MCF 10A (cell line): ENCODE data around the gene TRNP1. TPM values are rescaled to one million over a fixed set of nuclear protein-coding genes. Genes with fewer than 3 reads are reported as not detected.

Source experiments
- BruUV-seq: library from RNA; stranded (reverse); fragments of 400-500 nt; replicated peaks from 2 replicates; lab custom pipeline; 2021; lab: Mats Ljungman, UMichigan
- CTCF ChIA-PET: fragments of 300-600 bp; sonication (Branson Sonifier 250); formaldehyde crosslinking; extraction: SDS; loops from one replicate; lab custom pipeline; 2021; ENCODE audit warnings: antibody characterized with exemption, inconsistent platforms; lab: Yijun Ruan, JAX
- POLR2A ChIA-PET: fragments of 300-600, 350-650 bp; sonication (Branson Sonifier 250); formaldehyde crosslinking; extraction: SDS; loops from one replicate; lab custom pipeline; 2020; ENCODE audit warnings: antibody characterized with exemption, inconsistent platforms; lab: Yijun Ruan, JAX
- DNase-seq: peaks from one replicate; pipeline ENCODE4 v3.0.0-alpha.2; 2018; ENCODE audit not compliant: unreplicated experiment
- H3K27ac Mint-ChIP-seq: one replicate; pipeline ENCODE4 v1.8.0; 2022; ENCODE audit warnings: mild to moderate bottlenecking, low read depth, mixed read lengths; ENCODE audit not compliant: unreplicated experiment
- H3K27me3 Mint-ChIP-seq: one replicate; pipeline ENCODE4 v1.8.0; 2022; ENCODE audit warnings: mixed read lengths; ENCODE audit not compliant: insufficient read depth, unreplicated experiment
- H3K36me3 Mint-ChIP-seq: one replicate; pipeline ENCODE4 v1.8.0; 2022; ENCODE audit warnings: mild to moderate bottlenecking, moderate library complexity, mixed read lengths; ENCODE audit not compliant: insufficient read depth, unreplicated experiment
- H3K4me1 Mint-ChIP-seq: one replicate; pipeline ENCODE4 v1.8.0; 2022; ENCODE audit warnings: mixed read lengths; ENCODE audit not compliant: insufficient read depth, unreplicated experiment
- H3K4me3 Mint-ChIP-seq: one replicate; pipeline ENCODE4 v1.8.0; 2022; ENCODE audit warnings: mild to moderate bottlenecking, moderate library complexity, mixed read lengths; ENCODE audit not compliant: unreplicated experiment
- H3K9me3 Mint-ChIP-seq: one replicate; pipeline ENCODE4 v1.8.0; 2022; ENCODE audit warnings: mixed read lengths; ENCODE audit not compliant: unreplicated experiment
- CTCF ChIP-seq: fragments of 200-600 bp; IDR thresholded peaks from one replicate; pipeline ENCODE4 v1.8.0; 2022; ENCODE audit warnings: antibody characterized with exemption, mild to moderate bottlenecking; ENCODE audit not compliant: unreplicated experiment
- intact Hi-C: fragments of 100-400 bp; cut with micrococcal nuclease; formaldehyde crosslinking; loops from 2 replicates; pipeline ENCODE4 v1.14.1; 2022
- total RNA-seq: library from RNA; stranded (reverse); gene quantifications from 2 replicates; pipeline ENCODE4 v1.2.3, GENCODE V29; 2022

TRNP1 gene
- total RNA-seq, 1 experiment from 2014 or later = 59.2 TPM

- no peak overlapping the region for H3K27ac Mint-ChIP-seq
- POLR2A ChIA-PET = interaction anchor here (0.5 to 11.5 kb wide), 3 partner anchors 25 to 60 kb away, joined by 4 to 160 read pairs (median 71); partner anchors contain the start of genes TENT5B and TRNP1
These were observed 41.9 kb downstream of the TRNP1 start for GRCh38 chr1:27035344-27035743.

GRCh38 chr1:27036718-27037117, 43.2 kb downstream of the TRNP1 start:
- H3K9me3 Mint-ChIP-seq = no peaks in the 10 kb centered on the region
- TF ChIP-seq CTCF = no peak
- intact Hi-C loops = no loop called here
- no peak overlapping the region for H3K27ac Mint-ChIP-seq
- H3K4me3 Mint-ChIP-seq = no peak overlapping the region
- no TSS peak for BruUV-seq
- H3K27me3 Mint-ChIP-seq = no peaks in the 10 kb centered on the region
- POLR2A ChIA-PET = interaction anchor here (1.0 to 11.5 kb wide), 4 partner anchors 26 to 61 kb away, joined by 4 to 160 read pairs (median 6); partner anchors contain the start of gene TENT5B
- CTCF ChIA-PET = interaction anchor here (7.5 kb wide), 1 partner anchor 9 kb away, joined by 58 read pairs; no protein-coding TSS in a partner anchor
- no peak for DNase-seq
- H3K36me3 Mint-ChIP-seq = no peaks in the 10 kb centered on the region
- H3K4me1 Mint-ChIP-seq = peaks cover 14% of the 10 kb centered on the region

More at GRCh38 chr1:27035344-27035743, 41.9 kb downstream of the TRNP1 start:
- no peak for DNase-seq
- intact Hi-C loops = no loop called here
- no peak for TF ChIP-seq CTCF
- Mint-ChIP-seq H3K27me3 (no peaks in the 10 kb centered on the region), H3K9me3 (no peaks in the 10 kb centered on the region), H3K36me3 (no peaks in the 10 kb centered on the region), H3K4me3 (no peak overlapping the region), H3K4me1 (peaks cover 15% of the 10 kb centered on the region)
- CTCF ChIA-PET = interaction anchor here (0.6 to 7.5 kb wide), 7 partner anchors 9 to 353 kb away, joined by 3 to 58 read pairs (median 3); no protein-coding TSS in a partner anchor
- no TSS peak for BruUV-seq

- CTCF ChIA-PET = interaction anchor here (0.7 to 7.5 kb wide), 2 partner anchors 8 to 62 kb away, joined by 4 to 58 read pairs; no protein-coding TSS in a partner anchor
- POLR2A ChIA-PET = interaction anchor here (1.0 to 1.3 kb wide), 3 partner anchors 39 to 60 kb away, joined by 4 to 6 read pairs (median 5); no protein-coding TSS in a partner anchor
- no peak for DNase-seq
- H3K4me1 Mint-ChIP-seq = peaks cover 10% of the 10 kb centered on the region
- no peak overlapping the region for H3K4me3 Mint-ChIP-seq
- intact Hi-C loops = no loop called here
- H3K9me3 Mint-ChIP-seq = no peaks in the 10 kb centered on the region
- no peaks in the 10 kb centered on the region for H3K27me3 Mint-ChIP-seq
- no peak for TF ChIP-seq CTCF
- H3K36me3 Mint-ChIP-seq = no peaks in the 10 kb centered on the region
- no peak overlapping the region for H3K27ac Mint-ChIP-seq
- no TSS peak for BruUV-seq
These were observed 44.0 kb downstream of the TRNP1 start for GRCh38 chr1:27037518-27037917.

- H3K27ac Mint-ChIP-seq = no peak overlapping the region
- POLR2A ChIA-PET = no interaction called here
- H3K4me3 Mint-ChIP-seq = no peak overlapping the region
- H3K36me3 Mint-ChIP-seq = no peaks in the 10 kb centered on the region
- no peaks in the 10 kb centered on the region for H3K27me3 Mint-ChIP-seq
- CTCF ChIA-PET = interaction anchor here (0.7 to 7.5 kb wide), 2 partner anchors 8 to 61 kb away, joined by 4 to 58 read pairs; no protein-coding TSS in a partner anchor
- no peak for TF ChIP-seq CTCF
- BruUV-seq = no TSS peak
- no peak for DNase-seq
- intact Hi-C loops = no loop called here
- no peaks in the 10 kb centered on the region for H3K9me3 Mint-ChIP-seq
- H3K4me1 Mint-ChIP-seq = peaks cover 8% of the 10 kb centered on the region
These were observed 44.5 kb downstream of the TRNP1 start for GRCh38 chr1:27038020-27038419.
